ENCODE results near the gene SUPT3H.

Gene SUPT3H

DNA sequence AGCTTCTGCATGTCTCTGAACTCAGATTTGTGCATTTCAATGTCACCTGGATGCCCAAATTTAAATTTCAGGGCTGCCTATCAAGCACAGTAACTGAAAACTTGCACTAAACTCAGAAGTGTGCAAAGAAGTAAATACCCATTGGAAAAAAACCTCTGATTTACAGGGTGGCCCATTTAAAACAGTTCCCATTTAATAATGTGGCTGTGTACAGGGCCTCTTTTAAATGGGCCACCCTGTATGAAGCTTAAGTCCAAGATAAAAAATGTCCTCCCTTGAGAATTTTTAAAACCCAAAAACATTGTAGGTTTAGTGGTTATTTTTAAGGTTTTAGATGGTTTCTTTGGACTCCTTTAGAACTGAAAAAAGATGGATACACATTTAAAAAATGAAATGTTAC lies 251.7 kb downstream of the SUPT3H start:
- no peak for DNase-seq

DNA sequence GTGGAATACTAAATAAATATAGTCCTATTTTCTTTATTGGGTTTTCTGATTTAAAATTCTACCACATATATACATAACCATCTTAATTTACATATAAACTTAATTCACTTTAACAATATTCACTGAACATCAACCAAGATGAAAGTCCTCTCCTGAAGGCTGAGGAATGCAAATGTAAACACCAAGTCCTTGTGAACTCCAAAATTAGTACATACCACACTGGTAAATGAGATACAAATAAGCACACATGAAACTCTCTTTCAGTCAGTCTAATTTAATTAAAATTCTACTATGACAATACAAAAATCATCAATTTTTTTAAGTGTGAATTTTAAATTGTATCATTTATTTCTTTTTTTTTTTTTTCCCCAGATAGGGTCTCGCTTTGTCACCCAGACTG lies 254.7 kb downstream of the SUPT3H start:
- DNase-seq: no peak

DNA sequence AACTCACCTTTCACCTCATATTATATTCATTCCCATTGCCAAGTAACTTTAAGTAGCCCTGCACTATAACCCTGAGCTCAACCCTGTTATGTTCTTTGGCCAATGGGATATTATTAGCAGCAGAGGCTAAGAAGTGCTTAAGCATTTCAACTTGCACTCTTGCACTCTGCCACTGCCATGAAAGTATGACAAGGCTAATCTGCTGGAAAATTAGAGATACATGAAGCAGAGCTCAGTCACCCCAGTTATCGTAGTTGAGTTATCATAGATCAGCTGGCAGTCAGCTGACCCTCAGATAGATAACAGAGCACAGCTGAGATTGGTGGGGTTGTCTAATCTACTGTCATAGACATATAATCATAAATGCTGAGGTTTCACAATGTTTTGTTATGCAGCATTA lies 259.0 kb downstream of the SUPT3H start:
- no peak for DNase-seq

DNA sequence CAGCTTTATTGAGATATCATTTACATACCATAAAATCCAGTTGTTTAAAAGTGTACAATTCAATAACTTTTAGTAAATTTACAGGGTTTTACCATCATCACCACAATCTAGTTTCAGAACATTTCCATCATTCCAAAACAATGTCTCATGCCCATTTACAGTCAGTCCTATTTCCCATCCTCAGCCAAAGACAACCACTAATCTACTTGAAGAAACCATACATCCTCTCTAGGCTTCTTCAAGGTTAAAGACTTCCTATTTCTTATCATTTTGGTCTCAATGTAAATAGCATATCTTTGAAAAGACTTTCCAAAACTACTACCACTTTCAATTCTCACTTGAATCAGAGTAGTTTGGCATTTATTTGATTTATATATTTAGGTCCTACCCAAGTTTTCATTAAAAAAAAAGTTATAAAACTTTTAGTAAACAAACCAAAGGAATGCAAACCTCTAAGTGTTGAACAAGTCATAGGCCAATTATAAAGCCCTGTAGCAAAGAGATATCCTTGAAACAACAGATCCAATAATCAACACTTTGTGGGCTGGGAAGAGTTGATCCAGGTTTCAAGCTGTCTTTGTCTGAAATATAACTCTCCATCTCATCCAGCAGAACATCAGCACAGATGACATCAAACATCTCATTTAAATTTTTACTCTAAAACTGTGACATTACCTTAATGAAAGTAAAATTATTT lies 260.9 kb downstream of the SUPT3H start:
- DNase-seq: no peak

DNA sequence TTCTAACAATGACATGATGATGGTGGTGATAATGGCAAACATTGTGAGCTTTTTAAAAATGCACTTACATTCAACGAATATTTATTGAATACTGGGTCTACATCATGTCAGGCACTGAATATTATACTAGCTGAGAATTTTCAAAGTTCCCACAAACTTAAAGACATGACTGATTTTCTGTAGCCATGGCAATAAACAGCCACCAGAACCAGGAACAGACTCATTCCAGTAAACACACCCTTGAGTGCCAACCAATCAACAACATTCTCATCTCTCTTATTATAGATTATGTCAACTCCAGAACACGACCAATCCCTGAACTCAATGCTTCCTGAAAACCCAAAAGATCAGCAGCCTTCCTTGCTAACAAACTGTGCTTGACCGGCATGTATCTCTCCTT lies 262.0 kb downstream of the SUPT3H start:
- DNase-seq: no peak

DNA sequence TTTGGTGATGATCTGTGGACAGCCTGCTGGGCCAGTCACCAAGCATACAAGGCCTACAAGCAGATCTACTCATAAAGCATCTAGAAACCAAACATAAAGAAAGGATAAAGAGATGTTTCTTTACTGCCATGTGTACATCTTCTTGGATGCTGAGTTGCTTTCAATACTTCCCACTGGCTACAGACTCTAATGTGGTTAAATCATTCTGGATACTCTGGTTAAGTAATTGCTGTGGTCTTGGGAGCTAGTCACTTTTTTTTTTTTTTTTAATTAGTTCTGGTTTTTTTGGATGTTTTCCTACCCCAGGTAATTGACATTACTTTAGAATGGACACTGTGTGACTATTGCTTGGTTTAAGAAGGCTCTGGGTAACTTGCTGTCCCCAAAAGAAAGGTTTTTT lies 265.0 kb downstream of the SUPT3H start:
- DNase-seq: no peak

DNA sequence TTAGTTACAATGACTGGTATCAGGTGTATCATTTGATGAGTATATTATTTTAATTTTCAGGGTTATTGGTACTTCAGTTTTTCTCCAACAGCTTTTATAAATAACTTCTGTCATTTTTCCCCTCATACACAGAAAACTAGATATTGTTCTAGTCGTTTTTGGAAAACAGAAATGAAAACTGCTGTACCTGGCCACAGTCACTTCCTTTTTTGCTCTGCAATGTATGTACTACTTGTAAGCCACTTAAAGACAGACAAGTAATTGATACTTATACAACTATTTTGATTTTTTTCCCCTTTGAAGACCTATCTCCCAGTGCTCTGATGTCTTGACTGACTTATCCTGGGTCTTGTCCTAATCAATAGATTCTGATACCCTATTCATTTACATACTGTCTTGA lies 268.2 kb downstream of the SUPT3H start:
- no peak for DNase-seq

DNA sequence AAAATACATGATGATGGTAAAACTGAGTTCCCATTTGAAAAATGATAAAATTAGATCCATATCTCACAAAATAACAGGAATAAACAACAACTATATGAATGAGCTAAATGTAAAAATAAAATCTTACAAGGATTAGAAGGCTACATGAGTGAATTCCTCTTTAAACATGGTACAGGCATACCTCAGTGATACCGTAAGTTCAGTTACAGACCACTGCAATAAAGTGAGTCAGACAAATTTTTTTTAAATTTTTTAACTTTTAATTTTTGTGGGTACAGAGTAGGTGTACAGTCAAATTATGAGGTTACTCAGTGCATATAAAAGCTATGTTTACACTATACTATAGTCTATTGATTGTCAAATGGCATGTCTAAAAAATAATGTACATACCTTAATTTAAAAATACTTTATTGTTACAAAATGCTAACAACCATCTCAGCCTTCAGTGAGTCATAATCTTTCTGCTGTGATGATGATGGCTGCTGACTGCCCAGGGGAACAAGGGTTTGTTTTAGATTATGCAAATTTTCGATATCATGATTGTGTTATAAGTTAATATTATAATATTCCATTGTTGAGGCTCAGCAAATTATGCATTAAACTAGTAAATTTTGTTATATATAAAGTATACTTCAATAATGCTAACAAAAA lies 272.4 kb downstream of the SUPT3H start:
- no peak for DNase-seq

DNA sequence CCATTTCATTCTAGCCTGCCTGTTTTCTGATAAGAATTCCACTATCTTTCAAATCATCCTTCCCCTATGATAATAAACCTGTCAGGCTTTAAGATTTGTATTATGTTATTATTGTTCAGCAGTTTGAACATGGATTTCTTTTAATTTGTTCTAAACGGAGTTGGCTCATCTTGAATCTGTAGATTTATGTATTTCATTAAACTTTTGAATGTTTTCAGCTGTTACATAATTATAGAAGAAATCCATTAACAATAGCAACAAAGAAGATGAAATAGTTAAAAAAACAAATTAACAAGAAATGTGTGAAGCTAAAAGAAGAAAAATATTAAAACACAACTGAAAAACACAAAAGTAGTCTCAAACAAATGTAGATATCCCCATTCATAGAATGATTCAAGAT lies 273.3 kb downstream of the SUPT3H start:
- DNase-seq: no peak

DNA sequence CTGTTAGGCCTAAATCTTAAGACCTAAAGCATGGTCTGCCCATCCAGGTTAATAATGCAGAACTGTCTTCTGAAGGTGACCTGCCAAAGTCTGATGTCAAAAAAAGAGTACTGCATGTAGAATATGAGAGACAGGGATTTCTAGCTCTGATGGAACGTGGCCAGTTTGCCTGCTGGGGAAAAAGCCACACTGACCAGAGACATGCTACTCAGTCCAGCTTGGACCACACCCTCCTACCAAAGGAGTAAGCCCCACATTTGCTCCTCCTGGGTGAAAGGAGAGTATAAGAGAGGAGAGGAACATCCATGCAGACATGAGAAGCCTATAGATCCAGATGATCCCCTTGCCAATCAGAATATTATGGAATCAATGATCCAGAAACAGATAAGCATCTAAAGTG lies 279.5 kb downstream of the SUPT3H start:
- DNase-seq: no peak

DNA sequence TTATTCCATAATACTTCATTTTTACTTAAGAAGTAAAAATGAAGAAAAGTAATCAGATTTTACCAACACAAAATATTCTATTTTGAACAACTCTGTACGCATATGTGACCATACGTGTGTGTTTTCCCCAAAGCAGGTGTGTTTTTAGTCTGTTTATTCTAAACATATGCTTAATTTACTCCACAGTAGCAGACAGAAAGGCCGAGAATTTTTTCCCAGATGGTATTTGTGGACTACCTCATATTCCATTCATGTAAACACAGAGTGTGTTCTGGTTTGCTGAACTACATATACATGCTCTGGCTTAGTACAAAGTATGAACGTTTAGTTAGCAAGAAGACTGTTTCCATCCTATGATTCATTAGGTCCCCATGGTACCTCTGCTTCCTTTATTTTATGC lies 282.9 kb downstream of the SUPT3H start:
- DNase-seq: no peak

DNA sequence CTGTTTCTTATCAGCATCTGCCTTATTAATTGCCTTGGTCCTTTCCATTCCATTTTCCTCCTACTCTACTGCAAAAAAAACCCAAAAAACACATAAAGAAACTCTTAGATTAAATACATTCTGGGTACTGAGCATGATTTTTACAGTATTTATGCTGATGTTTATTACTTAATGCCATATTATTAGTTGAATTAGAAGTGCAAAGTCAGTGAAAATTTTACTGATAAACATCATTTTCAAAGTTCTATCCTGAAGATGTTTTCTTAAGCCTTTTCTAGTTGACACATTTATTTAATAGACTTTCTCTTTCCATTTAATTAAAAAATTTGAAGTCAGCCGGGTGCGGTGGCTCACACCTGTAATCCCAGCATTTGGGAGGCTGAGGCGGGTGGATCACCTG lies 285.6 kb downstream of the SUPT3H start:
- DNase-seq: no peak

DNA sequence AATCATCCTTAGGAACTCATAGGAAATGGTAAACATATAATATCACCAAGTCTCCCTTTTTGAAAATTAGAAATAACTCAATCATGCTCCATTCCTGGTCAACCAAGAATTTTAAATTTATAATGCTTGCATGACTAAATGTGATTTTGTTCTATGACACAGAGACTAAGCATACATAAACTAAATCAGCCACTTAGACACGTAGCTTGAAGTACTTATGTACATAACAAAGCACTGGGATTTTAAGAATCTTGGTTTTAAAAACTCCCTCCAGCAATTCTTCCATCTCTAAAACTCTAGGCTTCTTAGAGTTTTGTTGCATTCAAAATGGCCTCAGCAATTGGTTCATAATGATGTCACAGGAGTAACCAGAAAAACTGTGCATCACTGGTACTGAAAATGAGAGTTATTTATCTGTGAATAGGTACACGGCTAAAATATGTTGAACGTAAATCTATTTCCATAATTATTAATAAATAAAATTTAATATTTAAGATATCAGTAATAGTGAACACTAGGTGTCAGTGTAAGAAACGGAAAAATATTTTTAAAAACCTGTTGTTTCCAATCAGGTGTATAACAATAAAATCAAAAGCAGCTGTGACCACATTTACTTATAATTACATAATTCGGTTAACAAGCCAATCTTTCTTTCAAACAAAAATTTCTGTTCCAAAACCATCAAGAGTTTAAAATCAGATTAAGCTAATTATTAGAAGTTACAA lies 291.2 kb downstream of the SUPT3H start:
- DNase-seq: no peak

DNA sequence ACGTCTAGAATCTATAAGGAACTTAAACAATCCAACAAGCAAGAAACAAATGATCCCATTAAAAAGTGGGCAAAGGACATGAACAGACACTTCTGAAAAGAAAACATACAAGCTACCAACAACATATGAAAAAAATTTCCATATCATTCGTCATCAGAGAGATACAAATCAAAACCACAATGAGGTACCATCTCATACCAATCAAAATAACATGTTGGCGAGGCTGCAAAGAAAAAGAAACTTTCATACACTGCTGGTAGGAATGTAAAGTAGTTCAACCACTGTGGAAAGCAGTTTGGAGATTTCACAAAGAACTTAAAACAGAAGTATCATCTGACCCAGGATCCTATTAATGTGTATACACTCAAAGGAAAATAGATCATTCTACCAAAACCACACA lies 293.5 kb downstream of the SUPT3H start:
- no peak for DNase-seq

DNA sequence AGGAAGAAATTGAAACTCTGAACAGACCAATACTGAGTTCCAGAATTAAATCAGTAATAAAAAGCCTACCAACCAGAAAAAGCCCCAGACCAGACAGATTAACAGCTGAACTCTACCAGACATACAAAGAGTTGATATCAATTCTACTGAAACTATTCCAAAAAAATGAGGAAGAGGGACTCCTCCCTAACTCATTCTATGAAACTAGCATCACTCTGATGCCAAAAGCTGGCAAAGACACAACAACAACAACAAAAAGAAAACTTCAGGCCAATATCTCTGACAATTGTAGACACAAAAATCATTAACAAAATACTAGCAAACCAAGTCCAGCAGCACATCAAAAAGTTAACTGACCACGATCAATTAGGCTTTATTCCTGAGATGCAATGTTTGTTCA lies 295.6 kb downstream of the SUPT3H start:
- no peak for DNase-seq

DNA sequence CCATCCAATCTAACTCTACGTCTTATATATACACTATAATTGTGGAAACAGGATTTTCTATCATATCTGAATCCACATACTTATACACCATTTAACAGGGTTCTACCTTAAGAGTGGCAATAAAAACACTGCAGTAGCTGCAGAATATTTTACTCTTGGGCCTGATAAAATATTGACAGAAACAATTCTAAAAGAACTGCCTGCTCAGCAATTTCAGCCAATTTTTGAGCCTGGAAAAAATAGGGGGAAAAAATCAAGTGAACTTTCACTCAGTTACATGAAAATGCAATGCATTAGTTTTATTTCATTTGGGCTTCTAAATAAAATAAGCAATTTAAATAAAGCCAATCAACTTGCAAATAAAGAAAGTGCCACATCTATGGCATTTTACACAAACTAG lies 296.1 kb downstream of the SUPT3H start:
- no peak for DNase-seq

DNA sequence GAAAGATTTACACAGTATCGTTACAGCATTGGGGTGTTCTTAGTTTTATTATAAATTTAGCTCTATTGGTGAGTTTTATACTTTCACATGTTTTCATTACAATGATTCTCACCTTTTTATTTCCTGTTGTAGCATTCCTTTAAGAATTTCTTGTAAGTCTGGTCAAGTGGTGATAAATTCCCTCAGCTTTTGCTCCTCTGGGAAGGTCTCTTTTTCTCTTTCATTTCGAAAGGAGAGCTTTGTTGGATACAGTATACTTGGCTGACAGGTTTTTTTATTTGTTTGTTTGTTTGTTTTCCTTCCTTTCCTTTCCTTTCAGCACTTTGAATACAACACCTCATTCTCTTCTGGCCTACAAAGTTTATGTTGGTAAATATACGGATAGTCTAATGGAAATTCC lies 299.3 kb downstream of the SUPT3H start:
- no peak for DNase-seq

DNA sequence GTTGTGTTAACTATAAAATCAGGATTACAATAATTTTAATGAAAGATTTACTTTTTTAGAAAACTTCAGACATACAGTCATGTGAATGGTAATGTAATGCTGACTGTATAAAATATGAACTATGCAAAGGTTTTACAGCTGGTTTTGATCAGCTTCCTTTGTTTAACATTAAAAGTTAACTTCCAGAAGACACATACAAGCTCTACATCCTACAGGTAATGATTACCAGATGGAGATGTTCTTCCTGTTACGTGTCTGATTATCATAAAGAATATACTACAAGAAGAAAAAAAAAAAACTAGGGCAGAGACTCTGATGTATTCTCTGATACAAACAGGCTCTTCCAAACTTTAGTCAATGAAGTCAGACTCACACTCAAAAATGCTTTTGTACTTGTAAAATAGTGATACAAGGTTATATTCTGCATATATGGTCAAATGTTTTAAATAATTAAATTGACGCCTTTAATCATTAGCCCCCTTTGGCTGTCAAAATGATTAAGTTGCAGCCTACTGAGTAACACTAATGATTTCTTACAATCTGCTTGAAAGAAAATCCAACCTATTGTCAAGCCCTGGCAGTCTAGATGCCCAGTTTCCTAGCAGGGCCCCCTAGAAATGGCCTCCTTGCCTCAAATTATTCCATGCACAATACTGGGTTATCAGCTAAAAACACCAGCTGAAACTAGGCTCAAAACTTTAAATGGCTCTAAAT lies 301.4 kb downstream of the SUPT3H start:
- no peak for DNase-seq

DNA sequence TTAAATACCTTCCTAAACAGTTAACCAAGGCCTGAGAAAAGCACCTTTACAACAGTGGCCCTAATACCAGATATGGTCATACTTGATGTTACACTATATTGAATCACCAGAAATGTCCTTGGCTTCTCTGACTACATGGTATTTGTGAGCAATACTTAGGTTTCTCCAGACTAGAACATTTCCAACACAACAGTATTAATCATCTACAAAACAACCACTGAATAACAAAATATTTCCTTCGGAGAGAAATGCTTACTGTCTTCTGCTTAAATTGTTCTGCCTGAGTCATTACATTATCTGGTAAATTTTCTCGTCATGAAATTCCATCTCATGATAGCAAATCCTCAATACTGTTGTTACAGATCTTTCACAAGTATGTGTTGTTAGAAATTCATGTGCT lies 302.5 kb downstream of the SUPT3H start:
- no peak for DNase-seq

DNA sequence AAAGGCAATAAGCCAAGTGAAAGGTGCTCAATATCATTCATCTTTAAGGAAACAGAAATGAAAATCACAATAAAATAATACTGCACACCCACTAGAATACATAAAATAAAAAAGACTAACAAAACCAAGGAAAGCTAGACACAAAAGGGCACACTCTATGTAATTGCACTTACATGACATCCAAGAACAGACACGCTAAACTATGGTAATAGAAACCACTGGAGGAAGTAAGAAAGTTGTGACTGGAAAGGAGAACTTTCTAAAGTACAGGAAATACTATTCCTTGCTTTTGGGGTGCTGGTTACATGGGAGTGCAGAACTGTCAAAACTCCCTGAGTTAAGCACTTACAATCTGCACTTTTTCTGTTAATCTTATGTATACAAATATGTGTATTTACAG lies 303.3 kb downstream of the SUPT3H start:
- no peak for DNase-seq

DNA sequence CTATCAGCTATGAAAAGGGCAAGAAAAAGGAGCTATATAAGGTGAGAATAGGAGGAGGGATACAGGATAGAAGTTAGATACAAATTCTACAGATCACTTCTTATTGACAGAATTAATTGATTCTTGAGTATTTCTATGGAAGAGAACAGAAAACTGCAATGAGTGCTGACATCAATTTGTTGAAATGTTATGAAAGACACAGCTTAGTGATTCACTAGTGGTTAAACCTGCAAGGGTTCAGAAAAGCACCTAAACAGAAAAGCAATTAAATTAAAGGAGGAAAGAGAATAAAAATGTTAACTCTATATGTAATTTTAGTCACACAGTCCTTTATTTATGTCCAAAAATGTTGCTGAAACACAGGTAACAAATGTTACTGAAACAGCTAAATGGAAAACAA lies 304.0 kb downstream of the SUPT3H start:
- no peak for DNase-seq

DNA sequence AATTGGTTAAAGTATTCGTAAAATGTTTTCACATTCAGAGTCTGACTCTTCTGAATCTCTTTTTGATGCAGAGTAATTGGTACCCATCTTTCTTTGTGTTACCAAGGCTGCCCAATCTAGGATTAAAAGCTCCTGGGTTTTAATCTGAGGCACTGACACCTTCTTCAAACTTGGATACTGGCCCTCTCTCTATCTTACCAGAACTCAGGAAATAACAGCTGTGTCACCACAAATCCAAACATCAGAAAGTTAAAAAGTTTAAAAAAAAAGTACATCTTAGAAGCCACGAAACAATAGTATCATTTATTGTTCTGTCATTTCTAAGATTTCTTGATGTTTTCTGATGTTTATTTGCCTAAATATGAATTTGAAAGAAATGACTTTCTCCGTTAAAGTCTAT lies 305.1 kb downstream of the SUPT3H start:
- DNase-seq: no peak

Measured in anterior cingulate cortex (tissue), 58 donors.